Neural progenitor cell (in vitro differentiated cells): ENCODE results near the gene G3BP1.

Experiments
- CTCF ChIP-seq: fragments of 200-600 bp; sonication (generic); IDR thresholded peaks from 2 replicates; pipeline ENCODE4 v1.5.1; 2017; ENCODE audit warnings: antibody characterized with exemption, mild to moderate bottlenecking
- EZH2phosphoT487 ChIP-seq: fragments of 200-600 bp; sonication (generic); IDR thresholded peaks from 2 replicates; pipeline ENCODE4 v1.6.1; 2017; ENCODE audit warnings: antibody characterized with exemption

- TF ChIP-seq CTCF = no peak
- no peak for TF ChIP-seq EZH2phosphoT487
These were observed 76.1 kb downstream of the G3BP1 start for GRCh38 chr5:151847871-151848270.
